ENCODE results near the gene MITF. TPM values are rescaled to one million over a fixed set of nuclear protein-coding genes. Genes with fewer than 3 reads are reported as not detected.

The MITF gene
- polyA plus RNA-seq, 4 donors: 0.22 to 2.2 (median 1.6) TPM

GRCh38 chr3:69927571-69927970, 188.3 kb downstream of the MITF start:
- Histone ChIP-seq H3K27ac (ENCODE audit: low read depth in 1 of 3, low read length in 2 of 3) (no peak overlapping the region), H3K4me1 (ENCODE audit: control insufficient read depth in 3 of 3, insufficient read depth in 2 of 3, low read depth in 1 of 3, low read length in 2 of 3) (no peaks in the 10 kb centered on the region), H3K27me3 (ENCODE audit: control insufficient read depth in 3 of 3, insufficient read depth in 3 of 3, low read length in 3 of 3) (no peaks in the 10 kb centered on the region), H3K4me3 (ENCODE audit: low read depth in 1 of 3, low read length in 3 of 3) (no peak overlapping the region), H3K9me3 (ENCODE audit: control insufficient read depth in 2 of 2, insufficient read depth in 1 of 2, low read depth in 1 of 2, low read length in 1 of 2) (no peaks in the 10 kb centered on the region), H3K36me3 (ENCODE audit: control insufficient read depth in 3 of 3, insufficient read depth in 2 of 3, low read depth in 1 of 3, low read length in 3 of 3) (no peaks in the 10 kb centered on the region)
- DNase-seq: no peak
- no peak for FAIRE-seq

- H3K36me3 ChIP-seq (ENCODE audit: control insufficient read depth in 3 of 3, insufficient read depth in 2 of 3, low read depth in 1 of 3, low read length in 3 of 3): no peaks in the 10 kb centered on the region
- H3K27ac ChIP-seq (ENCODE audit: low read depth in 1 of 3, low read length in 2 of 3): no peak overlapping the region
- no peaks in the 10 kb centered on the region for H3K9me3 ChIP-seq (ENCODE audit: control insufficient read depth in 2 of 2, insufficient read depth in 1 of 2, low read depth in 1 of 2, low read length in 1 of 2)
- no peak overlapping the region for H3K4me3 ChIP-seq (ENCODE audit: low read depth in 1 of 3, low read length in 3 of 3)
- FAIRE-seq: no peak
- DNase-seq: no peak
- peaks cover 0 to 3% (median 0%) of the 10 kb centered on the region in 3 donors for H3K27me3 ChIP-seq (ENCODE audit: control insufficient read depth in 3 of 3, insufficient read depth in 3 of 3, low read length in 3 of 3)
- no peaks in the 10 kb centered on the region for H3K4me1 ChIP-seq (ENCODE audit: control insufficient read depth in 3 of 3, insufficient read depth in 2 of 3, low read depth in 1 of 3, low read length in 2 of 3)
- WGBS, 3 donors: 69 to 82% (median 75%) methylated on average over 4 of the region's 4 CpGs
These were observed 189.8 kb downstream of the MITF start for GRCh38 chr3:69929019-69929418.

- DNase-seq: no peak
- no peaks in the 10 kb centered on the region for H3K4me1 ChIP-seq (ENCODE audit: control insufficient read depth in 3 of 3, insufficient read depth in 2 of 3, low read depth in 1 of 3, low read length in 2 of 3)
- H3K27ac ChIP-seq (ENCODE audit: low read depth in 1 of 3, low read length in 2 of 3): no peak overlapping the region
- H3K9me3 ChIP-seq (ENCODE audit: control insufficient read depth in 2 of 2, insufficient read depth in 1 of 2, low read depth in 1 of 2, low read length in 1 of 2): no peaks in the 10 kb centered on the region
- peaks cover 0 to 3% (median 0%) of the 10 kb centered on the region in 3 donors for H3K27me3 ChIP-seq (ENCODE audit: control insufficient read depth in 3 of 3, insufficient read depth in 3 of 3, low read length in 3 of 3)
- H3K36me3 ChIP-seq (ENCODE audit: control insufficient read depth in 3 of 3, insufficient read depth in 2 of 3, low read depth in 1 of 3, low read length in 3 of 3): no peaks in the 10 kb centered on the region
- WGBS, 3 donors: 81 to 92% (median 86%) methylated on average over 2 of the region's 2 CpGs
- no peak overlapping the region for H3K4me3 ChIP-seq (ENCODE audit: low read depth in 1 of 3, low read length in 3 of 3)
- FAIRE-seq: no peak
These were observed 191.3 kb downstream of the MITF start for GRCh38 chr3:69930564-69930963.

GRCh38 chr3:69932087-69932486, 192.8 kb downstream of the MITF start:
- H3K36me3 ChIP-seq (ENCODE audit: control insufficient read depth in 3 of 3, insufficient read depth in 2 of 3, low read depth in 1 of 3, low read length in 3 of 3): no peaks in the 10 kb centered on the region

GRCh38 chr3:69932501-69932900, 193.2 kb downstream of the MITF start:
- DNase-seq (no peak), FAIRE-seq (no peak)
- no peaks in the 10 kb centered on the region for H3K9me3 ChIP-seq (ENCODE audit: control insufficient read depth in 2 of 2, insufficient read depth in 1 of 2, low read depth in 1 of 2, low read length in 1 of 2)
- H3K4me3 ChIP-seq (ENCODE audit: low read depth in 1 of 3, low read length in 3 of 3): no peak overlapping the region
- H3K4me1 ChIP-seq (ENCODE audit: control insufficient read depth in 3 of 3, insufficient read depth in 2 of 3, low read depth in 1 of 3, low read length in 2 of 3): no peaks in the 10 kb centered on the region
- peaks cover 0 to 3% (median 0%) of the 10 kb centered on the region in 3 donors for H3K27me3 ChIP-seq (ENCODE audit: control insufficient read depth in 3 of 3, insufficient read depth in 3 of 3, low read length in 3 of 3)
- WGBS, 3 donors: 67 to 82% (median 76%) methylated on average over 3 of the region's 3 CpGs
- H3K36me3 ChIP-seq (ENCODE audit: control insufficient read depth in 3 of 3, insufficient read depth in 2 of 3, low read depth in 1 of 3, low read length in 3 of 3): no peaks in the 10 kb centered on the region
- no peak overlapping the region for H3K27ac ChIP-seq (ENCODE audit: low read depth in 1 of 3, low read length in 2 of 3)

More at GRCh38 chr3:69932087-69932486, 192.8 kb downstream of the MITF start:
- Histone ChIP-seq H3K4me1 (ENCODE audit: control insufficient read depth in 3 of 3, insufficient read depth in 2 of 3, low read depth in 1 of 3, low read length in 2 of 3) (no peaks in the 10 kb centered on the region), H3K27me3 (ENCODE audit: control insufficient read depth in 3 of 3, insufficient read depth in 3 of 3, low read length in 3 of 3) (peaks cover 0 to 3% (median 0%) of the 10 kb centered on the region in 3 donors), H3K4me3 (ENCODE audit: low read depth in 1 of 3, low read length in 3 of 3) (no peak overlapping the region), H3K27ac (ENCODE audit: low read depth in 1 of 3, low read length in 2 of 3) (no peak overlapping the region), H3K9me3 (ENCODE audit: control insufficient read depth in 2 of 2, insufficient read depth in 1 of 2, low read depth in 1 of 2, low read length in 1 of 2) (no peaks in the 10 kb centered on the region)
- no peak for FAIRE-seq
- no peak for DNase-seq
- 76 to 86% (median 81%) methylated on average over 2 of the region's 2 CpGs for WGBS, 3 donors

GRCh38 chr3:69934398-69934797, 195.1 kb downstream of the MITF start:
- no peak for FAIRE-seq
- no peak for DNase-seq
- Histone ChIP-seq H3K27ac (ENCODE audit: low read depth in 1 of 3, low read length in 2 of 3) (no peak overlapping the region), H3K9me3 (ENCODE audit: control insufficient read depth in 2 of 2, insufficient read depth in 1 of 2, low read depth in 1 of 2, low read length in 1 of 2) (no peaks in the 10 kb centered on the region), H3K4me1 (ENCODE audit: control insufficient read depth in 3 of 3, insufficient read depth in 2 of 3, low read depth in 1 of 3, low read length in 2 of 3) (no peaks in the 10 kb centered on the region), H3K27me3 (ENCODE audit: control insufficient read depth in 3 of 3, insufficient read depth in 3 of 3, low read length in 3 of 3) (peaks cover 0 to 3% (median 0%) of the 10 kb centered on the region in 3 donors), H3K36me3 (ENCODE audit: control insufficient read depth in 3 of 3, insufficient read depth in 2 of 3, low read depth in 1 of 3, low read length in 3 of 3) (no peaks in the 10 kb centered on the region), H3K4me3 (ENCODE audit: low read depth in 1 of 3, low read length in 3 of 3) (no peak overlapping the region)
- 41 to 62% (median 45%) methylated on average over 2 of the region's 2 CpGs for WGBS, 3 donors

GRCh38 chr3:69936266-69936665, 197.0 kb downstream of the MITF start:
- WGBS, 3 donors: 75 to 85% (median 82%) methylated on average over 6 of the region's 6 CpGs
- no peaks in the 10 kb centered on the region for H3K9me3 ChIP-seq (ENCODE audit: control insufficient read depth in 2 of 2, insufficient read depth in 1 of 2, low read depth in 1 of 2, low read length in 1 of 2)
- no peak for FAIRE-seq
- no peaks in the 10 kb centered on the region for H3K4me1 ChIP-seq (ENCODE audit: control insufficient read depth in 3 of 3, insufficient read depth in 2 of 3, low read depth in 1 of 3, low read length in 2 of 3)
- peaks cover 0 to 3% (median 0%) of the 10 kb centered on the region in 3 donors for H3K27me3 ChIP-seq (ENCODE audit: control insufficient read depth in 3 of 3, insufficient read depth in 3 of 3, low read length in 3 of 3)
- H3K4me3 ChIP-seq (ENCODE audit: low read depth in 1 of 3, low read length in 3 of 3): no peak overlapping the region
- no peak overlapping the region for H3K27ac ChIP-seq (ENCODE audit: low read depth in 1 of 3, low read length in 2 of 3)
- no peak for DNase-seq
- H3K36me3 ChIP-seq (ENCODE audit: control insufficient read depth in 3 of 3, insufficient read depth in 2 of 3, low read depth in 1 of 3, low read length in 3 of 3): no peaks in the 10 kb centered on the region

GRCh38 chr3:69938061-69938460, 198.8 kb downstream of the MITF start:
- H3K9me3 ChIP-seq (ENCODE audit: control insufficient read depth in 2 of 2, insufficient read depth in 1 of 2, low read depth in 1 of 2, low read length in 1 of 2): no peaks in the 10 kb centered on the region
- H3K4me3 ChIP-seq (ENCODE audit: low read depth in 1 of 3, low read length in 3 of 3): no peak overlapping the region
- no peaks in the 10 kb centered on the region for H3K36me3 ChIP-seq (ENCODE audit: control insufficient read depth in 3 of 3, insufficient read depth in 2 of 3, low read depth in 1 of 3, low read length in 3 of 3)
- no peak for DNase-seq
- no peak for FAIRE-seq
- no peak overlapping the region for H3K27ac ChIP-seq (ENCODE audit: low read depth in 1 of 3, low read length in 2 of 3)
- 93 to 95% (median 94%) methylated on average over 6 of the region's 6 CpGs for WGBS, 3 donors
- peaks cover 0 to 3% (median 0%) of the 10 kb centered on the region in 3 donors for H3K27me3 ChIP-seq (ENCODE audit: control insufficient read depth in 3 of 3, insufficient read depth in 3 of 3, low read length in 3 of 3)
- H3K4me1 ChIP-seq (ENCODE audit: control insufficient read depth in 3 of 3, insufficient read depth in 2 of 3, low read depth in 1 of 3, low read length in 2 of 3): no peaks in the 10 kb centered on the region

- DNase-seq: no peak
- peaks cover 0 to under 1% (median 0%) of the 10 kb centered on the region in 3 donors for H3K27me3 ChIP-seq (ENCODE audit: control insufficient read depth in 3 of 3, insufficient read depth in 3 of 3, low read length in 3 of 3)
- no peak overlapping the region for H3K27ac ChIP-seq (ENCODE audit: low read depth in 1 of 3, low read length in 2 of 3)
- H3K9me3 ChIP-seq (ENCODE audit: control insufficient read depth in 2 of 2, insufficient read depth in 1 of 2, low read depth in 1 of 2, low read length in 1 of 2): no peaks in the 10 kb centered on the region
- 92 to 95% (median 92%) methylated on average over 3 of the region's 3 CpGs for WGBS, 3 donors
- no peaks in the 10 kb centered on the region for H3K4me1 ChIP-seq (ENCODE audit: control insufficient read depth in 3 of 3, insufficient read depth in 2 of 3, low read depth in 1 of 3, low read length in 2 of 3)
- no peaks in the 10 kb centered on the region for H3K36me3 ChIP-seq (ENCODE audit: control insufficient read depth in 3 of 3, insufficient read depth in 2 of 3, low read depth in 1 of 3, low read length in 3 of 3)
- no peak for FAIRE-seq
- H3K4me3 ChIP-seq (ENCODE audit: low read depth in 1 of 3, low read length in 3 of 3): no peak overlapping the region
These were observed 199.7 kb downstream of the MITF start for GRCh38 chr3:69938931-69939330.
